Measurements from ENCODE around the gene UXT. TPM values are rescaled to one million over a fixed set of nuclear protein-coding genes. Genes with fewer than 3 reads are reported as not detected.

Gene UXT
- total and polyA plus RNA-seq, 5 donors from 2014 or later = 140 to 416 (median 340) TPM

Other genes with a start within 250 kb of the UXT start
- 9.3 TPM for gene ZNF41, start 176.0 kb downstream of the UXT start, total RNA-seq
- 1 to 10 TPM; 4.9 to 6.7 (median 6.3) TPM for gene ZNF41, start 176.0 kb downstream of the UXT start, polyA plus RNA-seq
- gene ARAF, start 98.0 kb downstream of the UXT start, total RNA-seq = 128 TPM
- gene ARAF, start 98.0 kb downstream of the UXT start, polyA plus RNA-seq = 10 to 100 TPM; 56.4 to 68.7 (median 64.0) TPM
- 31.8 TPM for gene TIMP1, start 76.7 kb downstream of the UXT start, total RNA-seq
- 100 to 1,000 TPM in 3 of 4 donors, 10 to 100 TPM in 1; 65.2 to 133 (median 112) TPM for gene TIMP1, start 76.7 kb downstream of the UXT start, polyA plus RNA-seq
- not detected for gene SYN1, start 39.3 kb downstream of the UXT start, total RNA-seq
- gene SYN1, start 39.3 kb downstream of the UXT start, polyA plus RNA-seq = under 1 TPM in 2 of 4 donors, not detected in 2; 0.18 to 0.34 TPM
- gene CFP, start 29.2 kb downstream of the UXT start, total RNA-seq = 13.9 TPM
- 10 to 100 TPM in 3 of 4 donors, 1 to 10 TPM in 1; 6.2 to 18.7 (median 11.2) TPM for gene CFP, start 29.2 kb downstream of the UXT start, polyA plus RNA-seq
- 27.3 TPM for gene ELK1, start 8.6 kb downstream of the UXT start, total RNA-seq
- gene ELK1, start 8.6 kb downstream of the UXT start, polyA plus RNA-seq = 10 to 100 TPM; 18.8 to 20.4 (median 19.8) TPM
- gene ZNF81, start 177.7 kb upstream of the UXT start, total RNA-seq = 10.9 TPM
- 1 to 10 TPM; 1.8 to 6.0 (median 2.7) TPM for gene ZNF81, start 177.7 kb upstream of the UXT start, polyA plus RNA-seq

All from CD4-positive, CD25-positive, alpha-beta regulatory T cell (primary cell).